K562 treated with DMSO at 1 percent for 24 hours (cell line): ENCODE results near the gene CNKSR1. TPM values are rescaled to one million over a fixed set of nuclear protein-coding genes. Genes with fewer than 3 reads are reported as not detected.

ENCODE experiments used
- total RNA-seq: library from RNA; unstranded; fragments of 300-600 nt; gene quantifications from 2 replicates; pipeline ENCODE4 v1.2.3, GENCODE V29; 2022; ENCODE audit warnings: low read depth; ENCODE audit not compliant: insufficient read depth

The CNKSR1 gene
- total RNA-seq: 0.59 and 1.3 TPM in 2 replicates

DNA sequence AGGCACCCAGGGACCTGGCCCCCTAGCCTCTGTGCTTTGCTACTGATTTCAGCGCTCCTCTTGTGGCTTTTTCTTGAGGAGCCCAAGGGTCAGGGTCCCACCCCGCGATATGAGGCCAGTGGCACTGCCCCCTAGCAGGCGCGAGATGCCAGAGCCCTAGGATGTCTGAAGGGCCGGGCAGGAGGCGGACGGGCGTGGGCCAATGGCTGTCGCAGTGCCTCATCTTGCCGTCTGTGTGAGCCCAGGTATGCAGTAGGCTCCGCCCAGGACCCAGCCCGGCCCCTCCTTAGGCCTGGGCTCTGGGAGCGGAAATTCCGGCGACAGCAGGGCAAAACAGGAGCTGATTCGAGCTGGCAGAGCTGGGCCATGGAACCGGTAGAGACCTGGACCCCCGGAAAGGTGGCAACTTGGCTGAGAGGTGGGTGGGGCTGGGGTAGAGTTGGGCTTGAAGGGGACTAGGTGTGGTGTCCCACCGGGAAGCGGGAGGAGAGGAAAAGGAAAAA lies at the start of gene CNKSR1:
CNKSR1 (plus strand) TSS at position 310 of the 503 bp plus-strand sequence; CDS start at position 367, 57 bp downstream.

GRCh38 chr1:26158908-26159742 lies 18.2 kb upstream of the CNKSR1 start, which contains the start of gene FAM110D:
FAM110D (plus strand) TSS chr1:26159079; CDS start chr1:26161292, 2,213 bp downstream.

DNA sequence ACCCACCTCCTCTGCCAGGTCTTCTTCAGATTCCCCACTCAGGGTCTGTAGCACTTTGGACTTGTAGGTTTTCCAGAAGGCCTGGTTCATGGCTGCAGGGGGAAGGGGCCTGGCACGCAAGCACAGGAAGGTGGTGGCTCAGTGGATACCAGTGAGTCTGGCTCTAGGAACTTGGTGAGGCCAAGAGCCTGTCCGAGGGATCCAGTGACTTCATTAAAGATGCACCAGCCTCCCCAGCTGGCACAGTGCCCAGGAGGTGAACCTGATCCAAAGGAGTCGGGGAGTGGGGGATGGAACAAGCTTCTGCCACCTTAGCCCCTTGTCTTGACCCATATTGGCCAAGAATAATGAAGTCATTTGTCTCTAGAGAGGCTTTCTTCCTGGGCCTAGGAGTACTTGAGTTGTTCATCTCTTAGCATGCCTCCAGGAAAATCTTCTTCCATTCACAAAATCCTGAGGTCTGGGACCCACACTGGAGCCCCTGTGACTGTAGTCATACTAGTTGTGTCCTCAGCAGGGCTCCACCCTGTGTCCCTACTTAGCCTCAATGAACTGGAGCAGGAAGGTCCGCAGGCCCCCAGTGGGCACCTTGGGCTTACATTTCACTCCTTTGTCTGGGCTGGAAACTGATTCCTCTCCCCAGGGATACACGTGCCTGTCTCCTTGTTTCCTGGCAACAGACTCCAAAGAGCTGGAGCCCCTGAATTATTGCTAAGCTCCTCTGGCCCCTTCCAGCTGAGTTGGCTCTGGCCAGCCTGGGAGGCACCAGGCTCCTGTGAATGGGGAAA lies 8.7 kb upstream of the CNKSR1 start, which contains the start of gene C1orf232:
C1orf232 (minus strand) TSS at position 554 of the 788 bp plus-strand sequence; CDS start at position 90, 464 bp downstream.

DNA sequence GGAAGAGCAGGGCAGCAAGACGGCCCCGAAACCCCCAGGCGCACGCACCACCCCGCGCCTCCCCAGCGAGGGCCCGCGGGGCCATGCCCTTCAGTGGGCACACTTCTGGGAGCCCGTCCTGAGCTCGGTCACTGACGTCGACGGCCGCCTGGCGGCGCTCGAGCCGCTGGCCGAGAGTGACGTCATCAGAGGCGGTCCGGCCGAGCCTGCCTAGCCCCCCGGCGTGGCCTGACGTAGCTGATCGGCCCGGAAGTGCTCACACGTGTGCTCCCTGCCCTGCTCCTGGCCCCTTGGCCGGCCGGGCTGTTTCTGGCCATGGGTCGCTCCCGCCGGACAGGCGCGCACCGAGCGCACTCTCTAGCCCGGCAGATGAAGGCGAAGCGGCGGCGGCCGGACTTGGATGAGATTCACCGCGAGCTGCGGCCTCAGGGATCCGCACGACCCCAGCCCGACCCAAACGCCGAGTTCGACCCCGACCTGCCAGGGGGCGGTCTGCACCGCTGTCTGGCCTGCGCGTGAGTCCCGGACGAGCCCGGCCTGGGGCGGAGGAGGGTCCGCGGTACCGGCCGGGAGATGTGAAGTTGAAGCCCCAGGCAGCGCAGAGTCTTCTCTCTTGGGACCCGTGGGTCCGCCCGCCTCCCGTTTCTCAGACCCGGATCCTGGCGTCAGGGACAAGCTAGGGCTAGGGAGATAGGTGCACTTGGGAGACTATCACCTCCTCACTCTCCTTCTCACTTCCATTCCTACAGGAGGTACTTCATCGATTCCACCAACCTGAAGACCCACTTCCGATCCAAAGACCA lies 7.4 kb upstream of the CNKSR1 start, which contains the start of gene ZNF593:
ZNF593 (plus strand) TSS at position 240 of the 803 bp plus-strand sequence; CDS start at position 316, 76 bp downstream.

GRCh38 chr1:26171084-26172072 lies 5.9 kb upstream of the CNKSR1 start, which contains the start of gene ZNF593OS:
ZNF593OS (minus strand) TSS chr1:26171832; CDS start chr1:26171661, 171 bp downstream.

DNA sequence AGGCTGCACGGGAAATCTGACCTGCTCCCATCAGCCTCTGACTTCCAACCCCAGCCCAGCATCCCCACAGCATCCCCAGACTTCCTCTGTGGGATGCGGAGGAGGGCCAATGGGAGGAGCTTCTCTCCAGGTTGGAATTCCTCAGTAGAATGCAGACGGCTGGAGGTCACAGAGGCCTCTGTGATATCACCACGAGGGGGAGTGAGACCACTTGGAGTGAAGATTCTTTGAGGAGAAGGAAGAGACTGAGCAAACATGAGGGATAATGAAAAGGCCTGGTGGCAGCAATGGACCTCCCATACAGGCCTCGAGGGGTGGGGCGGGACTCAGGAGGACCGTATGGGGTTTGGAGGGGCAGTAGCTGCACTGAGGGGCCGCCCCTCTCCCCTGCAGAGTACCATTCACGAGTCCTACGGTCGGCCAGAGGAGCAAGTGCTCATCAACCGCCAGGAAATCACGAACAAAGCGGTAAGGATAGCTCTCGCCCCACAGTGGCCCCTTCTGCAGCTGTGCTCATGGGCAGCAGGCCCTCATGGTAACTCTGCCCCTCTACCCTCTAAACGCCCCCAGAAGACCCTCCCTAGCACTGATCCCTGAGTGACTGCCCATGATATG lies 13.2 kb downstream of the CNKSR1 start, which contains the start of gene CATSPER4:
CATSPER4 (plus strand) TSS at position 230 of the 615 bp plus-strand sequence; CDS start at position 256, 26 bp downstream.

DNA sequence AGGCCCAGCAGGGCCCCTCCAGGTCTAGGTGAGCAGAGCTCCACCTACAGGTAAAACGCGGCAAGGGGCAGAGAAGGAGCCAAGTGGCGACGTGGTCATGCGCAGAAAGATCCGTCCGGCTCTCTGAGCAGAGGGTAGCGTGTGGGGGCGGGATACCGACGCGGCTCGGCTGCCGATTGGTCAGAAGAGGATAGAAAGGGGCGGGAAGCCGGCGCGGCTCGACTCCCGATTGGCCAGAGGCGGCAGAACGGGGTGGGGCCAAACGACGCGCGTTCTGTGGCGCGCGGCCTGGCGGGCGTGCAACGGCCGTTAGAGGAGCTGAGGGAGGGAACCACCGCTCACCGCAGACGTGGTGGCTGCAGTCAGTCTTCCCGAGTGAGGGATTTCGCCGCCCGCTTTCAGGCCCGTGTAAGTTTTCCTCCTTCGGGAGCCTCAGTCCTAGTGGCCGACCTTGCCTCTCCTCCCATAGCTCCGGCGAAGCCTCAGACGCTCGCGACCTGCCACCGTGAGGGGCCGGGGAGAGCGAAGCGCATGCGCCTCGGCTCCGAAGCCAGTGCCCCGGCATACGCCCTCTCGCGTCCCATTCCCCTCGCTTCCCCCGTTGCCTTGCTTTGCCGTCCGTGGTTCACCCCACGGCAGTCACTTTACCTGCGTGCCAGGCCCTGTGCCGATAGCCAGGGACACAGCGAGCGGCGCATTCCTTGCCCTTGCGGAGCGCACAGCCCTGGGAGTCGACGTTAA lies 56.8 kb downstream of the CNKSR1 start, which contains the start of gene CEP85:
CEP85 (plus strand) TSS at position 298 of the 741 bp plus-strand sequence. CDS start 5,584 bp downstream, outside the sequence.

Other genes starting within 250 kb of the CNKSR1 start
- gene PAFAH2, start 179.4 kb upstream of the CNKSR1 start, total RNA-seq: 10.2 and 11.5 TPM in 2 replicates
- gene EXTL1, start 155.7 kb upstream of the CNKSR1 start, total RNA-seq: 0.38 and 0.78 TPM in 2 replicates
- not detected in 2 replicates for gene SLC30A2, start 131.4 kb upstream of the CNKSR1 start, total RNA-seq
- 0.20 TPM in 1 of 2 replicates, not detected in the other for gene TRIM63, start 109.9 kb upstream of the CNKSR1 start, total RNA-seq
- gene PDIK1L, start 65.7 kb upstream of the CNKSR1 start, total RNA-seq: 9.6 and 10.9 TPM in 2 replicates
- 0.37 and 0.91 TPM in 2 replicates for gene FAM110D, start 18.4 kb upstream of the CNKSR1 start, total RNA-seq
- not detected in 2 replicates for gene C1orf232, start 8.5 kb upstream of the CNKSR1 start, total RNA-seq
- gene ZNF593, start 7.6 kb upstream of the CNKSR1 start, total RNA-seq: 101 and 116 TPM in 2 replicates
- gene ZNF593OS, start 5.7 kb upstream of the CNKSR1 start, total RNA-seq: 0.92 TPM in 1 of 2 replicates, not detected in the other
- not detected in 2 replicates for gene CATSPER4, start 13.1 kb downstream of the CNKSR1 start, total RNA-seq
- 68.9 and 78.3 TPM in 2 replicates for gene CEP85, start 56.7 kb downstream of the CNKSR1 start, total RNA-seq
- gene SH3BGRL3, start 102.6 kb downstream of the CNKSR1 start, total RNA-seq: 67.9 and 75.6 TPM in 2 replicates
- gene UBXN11, start 129.1 kb downstream of the CNKSR1 start, total RNA-seq: 21.7 and 22.2 TPM in 2 replicates
- gene CD52, start 140.5 kb downstream of the CNKSR1 start, total RNA-seq: 46.6 and 48.8 TPM in 2 replicates
- gene CRYBG2, start 176.6 kb downstream of the CNKSR1 start, total RNA-seq: 4.1 and 8.8 TPM in 2 replicates
- gene ZNF683, start 195.3 kb downstream of the CNKSR1 start, total RNA-seq: not detected in 2 replicates
- gene LIN28A, start 233.3 kb downstream of the CNKSR1 start, total RNA-seq: not detected in 2 replicates